22Rv1 (cell line): ENCODE measurements around the gene SLC66A2.

Source experiments
- ZFX ChIP-seq: fragments of 450-650 bp; IDR thresholded peaks from 2 replicates; pipeline ENCODE4 v1.6.1; 2017; ENCODE audit warnings: antibody characterized with exemption, borderline replicate concordance
- TF ChIP-seq, protein P1 (sequence below): fragments of 450-650 bp; IDR thresholded peaks from 2 replicates; pipeline ENCODE4 v1.5.1; 2017; ENCODE audit warnings: mild to moderate bottlenecking

DNA sequence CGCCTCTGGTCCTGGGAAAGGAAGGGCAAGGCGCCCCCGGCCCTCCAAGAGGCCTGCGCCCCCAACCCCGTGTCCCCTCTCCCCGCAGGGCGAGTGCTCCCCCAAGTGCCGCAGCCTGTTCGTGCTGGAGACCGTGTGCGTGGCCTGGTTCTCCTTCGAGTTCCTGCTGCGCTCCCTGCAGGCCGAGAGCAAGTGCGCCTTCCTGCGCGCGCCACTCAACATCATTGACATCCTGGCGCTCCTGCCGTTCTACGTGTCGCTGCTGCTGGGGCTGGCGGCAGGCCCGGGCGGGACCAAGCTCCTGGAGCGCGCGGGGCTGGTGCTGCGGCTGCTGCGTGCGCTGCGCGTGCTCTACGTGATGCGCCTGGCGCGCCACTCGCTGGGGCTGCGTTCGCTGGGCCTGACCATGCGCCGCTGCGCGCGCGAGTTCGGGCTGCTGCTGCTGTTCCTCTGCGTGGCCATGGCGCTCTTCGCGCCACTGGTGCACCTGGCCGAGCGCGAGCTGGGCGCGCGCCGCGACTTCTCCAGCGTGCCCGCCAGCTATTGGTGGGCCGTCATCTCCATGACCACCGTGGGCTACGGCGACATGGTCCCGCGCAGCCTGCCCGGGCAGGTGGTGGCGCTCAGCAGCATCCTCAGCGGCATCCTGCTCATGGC, 52.4 kb downstream of the SLC66A2 start:
- TF ChIP-seq, protein P1, sequence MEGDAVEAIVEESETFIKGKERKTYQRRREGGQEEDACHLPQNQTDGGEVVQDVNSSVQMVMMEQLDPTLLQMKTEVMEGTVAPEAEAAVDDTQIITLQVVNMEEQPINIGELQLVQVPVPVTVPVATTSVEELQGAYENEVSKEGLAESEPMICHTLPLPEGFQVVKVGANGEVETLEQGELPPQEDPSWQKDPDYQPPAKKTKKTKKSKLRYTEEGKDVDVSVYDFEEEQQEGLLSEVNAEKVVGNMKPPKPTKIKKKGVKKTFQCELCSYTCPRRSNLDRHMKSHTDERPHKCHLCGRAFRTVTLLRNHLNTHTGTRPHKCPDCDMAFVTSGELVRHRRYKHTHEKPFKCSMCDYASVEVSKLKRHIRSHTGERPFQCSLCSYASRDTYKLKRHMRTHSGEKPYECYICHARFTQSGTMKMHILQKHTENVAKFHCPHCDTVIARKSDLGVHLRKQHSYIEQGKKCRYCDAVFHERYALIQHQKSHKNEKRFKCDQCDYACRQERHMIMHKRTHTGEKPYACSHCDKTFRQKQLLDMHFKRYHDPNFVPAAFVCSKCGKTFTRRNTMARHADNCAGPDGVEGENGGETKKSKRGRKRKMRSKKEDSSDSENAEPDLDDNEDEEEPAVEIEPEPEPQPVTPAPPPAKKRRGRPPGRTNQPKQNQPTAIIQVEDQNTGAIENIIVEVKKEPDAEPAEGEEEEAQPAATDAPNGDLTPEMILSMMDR, result no peak
- TF ChIP-seq ZFX, result no peak
